Measurements from ENCODE around the gene ARHGEF17.

The ARHGEF17 gene

GRCh38 chr11:73313652-73314051, 5.6 kb downstream of the ARHGEF17 start:
- peak overlapping the region; percentile 51 for H3K4me3 ChIP-seq (replicated peaks; ENCODE audit: low read depth, low read length)
- DNase-seq (ENCODE audit: low read depth), result no peak

GRCh38 chr11:73314117-73314961, 6.3 kb downstream of the ARHGEF17 start:
- peak; percentile 73 for DNase-seq (ENCODE audit: low read depth)
- no peak for TF ChIP-seq CTCF (IDR thresholded peaks at IDR 0.05; ENCODE audit: low read length, missing control alignments)
- H3K4me3 ChIP-seq (replicated peaks; ENCODE audit: low read depth, low read length), result no peak overlapping the region

More at GRCh38 chr11:73313652-73314051, 5.6 kb downstream of the ARHGEF17 start:
- no peak for TF ChIP-seq CTCF (IDR thresholded peaks at IDR 0.05; ENCODE audit: low read length, missing control alignments)

GRCh38 chr11:73315293-73316020, 7.4 kb downstream of the ARHGEF17 start:
- DNase-seq (ENCODE audit: low read depth), result no peak
- no peak overlapping the region for H3K4me3 ChIP-seq (replicated peaks; ENCODE audit: low read depth, low read length)
- TF ChIP-seq CTCF (IDR thresholded peaks at IDR 0.05; ENCODE audit: low read length, missing control alignments), result no peak

- no peak for DNase-seq (ENCODE audit: low read depth)
- TF ChIP-seq CTCF (IDR thresholded peaks at IDR 0.05; ENCODE audit: low read length, missing control alignments), result no peak
- H3K4me3 ChIP-seq (replicated peaks; ENCODE audit: low read depth, low read length), result no peak overlapping the region
Measured at GRCh38 chr11:73316422-73316821, 8.3 kb downstream of the ARHGEF17 start.

- TF ChIP-seq CTCF (IDR thresholded peaks at IDR 0.05; ENCODE audit: low read length, missing control alignments), result no peak
- DNase-seq (ENCODE audit: low read depth), result no peak
- no peak overlapping the region for H3K4me3 ChIP-seq (replicated peaks; ENCODE audit: low read depth, low read length)
Measured at GRCh38 chr11:73317373-73317772, 9.3 kb downstream of the ARHGEF17 start.

- no peak overlapping the region for H3K4me3 ChIP-seq (replicated peaks; ENCODE audit: low read depth, low read length)
- TF ChIP-seq CTCF (IDR thresholded peaks at IDR 0.05; ENCODE audit: low read length, missing control alignments), result no peak
Measured at GRCh38 chr11:73317803-73318202, 9.7 kb downstream of the ARHGEF17 start.

More at GRCh38 chr11:73317803-73318202, 9.7 kb downstream of the ARHGEF17 start:
- no peak for DNase-seq (ENCODE audit: low read depth)
